ENCODE measurements around the gene GMFB. TPM values are rescaled to one million over a fixed set of nuclear protein-coding genes. Genes with fewer than 3 reads are reported as not detected.
"Not testable (repeated sequence)": the region's sequence is repeated elsewhere in the genome, so short reads cannot be mapped to it uniquely, and the experiment has no call there.

The GMFB gene
- total RNA-seq, 1 donor from 2014 or later: 41.1 TPM

GRCh38 chr14:54467280-54467679 is 21.5 kb downstream of the GMFB start:
- Mint-ChIP-seq H3K36me3 (ENCODE audit: low read depth) (peaks cover 11% of the 10 kb centered on the region), H3K4me1 (no peaks in the 10 kb centered on the region), H3K27ac (no peak overlapping the region), H3K4me3 (no peak overlapping the region), H3K9me3 (peaks cover 10% of the 10 kb centered on the region), H3K27me3 (peaks cover 3% of the 10 kb centered on the region)
- intact Hi-C loops (cut with micrococcal nuclease): no loop called here
- DNase-seq: peak; percentile 6

- Mint-ChIP-seq H3K9me3 (peaks cover 10% of the 10 kb centered on the region), H3K27me3 (peaks cover 3% of the 10 kb centered on the region), H3K4me3 (no peak overlapping the region), H3K27ac (no peak overlapping the region), H3K4me1 (no peaks in the 10 kb centered on the region), H3K36me3 (ENCODE audit: low read depth) (peaks cover 8% of the 10 kb centered on the region)
- DNase-seq: peak; percentile 17
- intact Hi-C loops (cut with micrococcal nuclease): no loop called here
Measured at GRCh38 chr14:54465654-54466053, 23.1 kb downstream of the GMFB start.

GRCh38 chr14:54462048-54462447 is 26.7 kb downstream of the GMFB start:
- no peak overlapping the region for H3K4me3 Mint-ChIP-seq
- no peak for DNase-seq
- H3K9me3 Mint-ChIP-seq: peaks cover 14% of the 10 kb centered on the region
- intact Hi-C loops (cut with micrococcal nuclease): no loop called here
- H3K36me3 Mint-ChIP-seq (ENCODE audit: low read depth): peaks cover 3% of the 10 kb centered on the region
- peak overlapping the region; percentile 25 for H3K27ac Mint-ChIP-seq
- no peaks in the 10 kb centered on the region for H3K4me1 Mint-ChIP-seq
- peaks cover 3% of the 10 kb centered on the region for H3K27me3 Mint-ChIP-seq

GRCh38 chr14:54459106-54459505 is 29.7 kb downstream of the GMFB start:
- intact Hi-C loops (cut with micrococcal nuclease): no loop called here
- Mint-ChIP-seq H3K36me3 (ENCODE audit: low read depth) (peaks cover 3% of the 10 kb centered on the region), H3K27ac (no peak overlapping the region), H3K9me3 (peaks cover 14% of the 10 kb centered on the region), H3K4me3 (no peak overlapping the region), H3K27me3 (peaks cover 3% of the 10 kb centered on the region), H3K4me1 (no peaks in the 10 kb centered on the region)
- no peak for DNase-seq

- H3K27ac Mint-ChIP-seq, H3K4me3 Mint-ChIP-seq: not testable (repeated sequence)
- peaks cover 14% of the 10 kb centered on the region for H3K9me3 Mint-ChIP-seq
Measured at GRCh38 chr14:54458536-54458935, 30.2 kb downstream of the GMFB start.

GRCh38 chr14:54457609-54457996 is 31.2 kb downstream of the GMFB start:
- no peak overlapping the region for H3K27ac Mint-ChIP-seq
- H3K4me3 Mint-ChIP-seq: no peak overlapping the region
- H3K9me3 Mint-ChIP-seq: peaks cover 14% of the 10 kb centered on the region
- H3K4me1 Mint-ChIP-seq: no peaks in the 10 kb centered on the region
- intact Hi-C loops (cut with micrococcal nuclease): no loop called here
- H3K36me3 Mint-ChIP-seq (ENCODE audit: low read depth): peaks cover 3% of the 10 kb centered on the region
- H3K27me3 Mint-ChIP-seq: no peaks in the 10 kb centered on the region
- no peak for DNase-seq

More at GRCh38 chr14:54458536-54458935, 30.2 kb downstream of the GMFB start:
- DNase-seq: peak; percentile 7
- H3K36me3 Mint-ChIP-seq (ENCODE audit: low read depth); intact Hi-C loops (cut with micrococcal nuclease); H3K4me1 Mint-ChIP-seq; H3K27me3 Mint-ChIP-seq: not testable (repeated sequence)

GRCh38 chr14:54456820-54457608 is 31.8 kb downstream of the GMFB start:
- H3K36me3 Mint-ChIP-seq (ENCODE audit: low read depth); H3K4me1 Mint-ChIP-seq; DNase-seq; H3K4me3 Mint-ChIP-seq; H3K27me3 Mint-ChIP-seq; intact Hi-C loops (cut with micrococcal nuclease); H3K27ac Mint-ChIP-seq: not testable (repeated sequence)
- peaks cover 14% of the 10 kb centered on the region for H3K9me3 Mint-ChIP-seq

GRCh38 chr14:54455363-54455762 is 33.4 kb downstream of the GMFB start:
- DNase-seq: no peak
- H3K27ac Mint-ChIP-seq: no peak overlapping the region
- H3K27me3 Mint-ChIP-seq: no peaks in the 10 kb centered on the region
- H3K4me3 Mint-ChIP-seq: no peak overlapping the region
- intact Hi-C loops (cut with micrococcal nuclease): no loop called here
- peaks cover 3% of the 10 kb centered on the region for H3K36me3 Mint-ChIP-seq (ENCODE audit: low read depth)
- H3K9me3 Mint-ChIP-seq: peaks cover 14% of the 10 kb centered on the region
- peaks cover 4% of the 10 kb centered on the region for H3K4me1 Mint-ChIP-seq

GRCh38 chr14:54453990-54454389 is 34.8 kb downstream of the GMFB start:
- H3K36me3 Mint-ChIP-seq (ENCODE audit: low read depth); H3K4me1 Mint-ChIP-seq; H3K4me3 Mint-ChIP-seq; H3K27me3 Mint-ChIP-seq; H3K27ac Mint-ChIP-seq; intact Hi-C loops (cut with micrococcal nuclease): not testable (repeated sequence)
- peak; percentile 24 for DNase-seq
- H3K9me3 Mint-ChIP-seq: peaks cover 11% of the 10 kb centered on the region

GRCh38 chr14:54453252-54453651 is 35.5 kb downstream of the GMFB start:
- intact Hi-C loops (cut with micrococcal nuclease): no loop called here
- Mint-ChIP-seq H3K27me3 (peaks cover 5% of the 10 kb centered on the region), H3K4me1 (peaks cover 4% of the 10 kb centered on the region), H3K27ac (no peak overlapping the region), H3K4me3 (no peak overlapping the region), H3K9me3 (peaks cover 5% of the 10 kb centered on the region), H3K36me3 (ENCODE audit: low read depth) (no peaks in the 10 kb centered on the region)
- DNase-seq: no peak

GRCh38 chr14:54451961-54452360 is 36.8 kb downstream of the GMFB start:
- Mint-ChIP-seq H3K9me3 (peaks cover 4% of the 10 kb centered on the region), H3K4me3 (no peak overlapping the region), H3K4me1 (peaks cover 6% of the 10 kb centered on the region), H3K27ac (no peak overlapping the region), H3K27me3 (peaks cover 5% of the 10 kb centered on the region), H3K36me3 (ENCODE audit: low read depth) (no peaks in the 10 kb centered on the region)
- intact Hi-C loops (cut with micrococcal nuclease): no loop called here
- DNase-seq: peak; percentile 32

GRCh38 chr14:54451121-54451601 is 37.6 kb downstream of the GMFB start:
- H3K4me1 Mint-ChIP-seq: peaks cover 6% of the 10 kb centered on the region
- no peak overlapping the region for H3K4me3 Mint-ChIP-seq
- H3K27me3 Mint-ChIP-seq: peaks cover 5% of the 10 kb centered on the region
- no peaks in the 10 kb centered on the region for H3K36me3 Mint-ChIP-seq (ENCODE audit: low read depth)
- H3K9me3 Mint-ChIP-seq: peaks cover 4% of the 10 kb centered on the region
- H3K27ac Mint-ChIP-seq: no peak overlapping the region
- intact Hi-C loops (cut with micrococcal nuclease): no loop called here
- peak; percentile 47 for DNase-seq

GRCh38 chr14:54450535-54450934 is 38.2 kb downstream of the GMFB start:
- Mint-ChIP-seq H3K27ac (no peak overlapping the region), H3K4me3 (no peak overlapping the region), H3K9me3 (peaks cover 4% of the 10 kb centered on the region), H3K36me3 (ENCODE audit: low read depth) (no peaks in the 10 kb centered on the region), H3K4me1 (peaks cover 6% of the 10 kb centered on the region), H3K27me3 (peaks cover 7% of the 10 kb centered on the region)
- DNase-seq: peak; percentile 34
- intact Hi-C loops (cut with micrococcal nuclease): no loop called here

GRCh38 chr14:54447231-54447692 is 41.5 kb downstream of the GMFB start:
- Mint-ChIP-seq H3K36me3 (ENCODE audit: low read depth) (no peaks in the 10 kb centered on the region), H3K27ac (peak overlapping the region; percentile 9), H3K4me1 (peaks cover 6% of the 10 kb centered on the region), H3K27me3 (peaks cover 7% of the 10 kb centered on the region), H3K4me3 (no peak overlapping the region), H3K9me3 (peaks cover 4% of the 10 kb centered on the region)
- intact Hi-C loops (cut with micrococcal nuclease): loop anchor here (10.0 kb wide), 1 partner anchor 888 kb away; no protein-coding TSS in a partner anchor
- DNase-seq: no peak

Measured in activated CD4-positive, alpha-beta T cell treated with anti-CD3 and anti-CD28 coated beads, Interleukin-2, amount 10 ng/mL, durations not matched to agents 24 days and 14 days (primary cell).